H1 (cell line): ENCODE results near the gene DPYSL3. TPM values are rescaled to one million over a fixed set of nuclear protein-coding genes. Genes with fewer than 3 reads are reported as not detected.

Experiments used
- CEBPB ChIP-seq: IDR thresholded peaks from 2 replicates; pipeline ENCODE4 v1.6.1; 2012; ENCODE audit warnings: low read depth, low read length
- CHD7 ChIP-seq: fragments of 300-600 bp; sonication (generic); IDR thresholded peaks from 2 replicates; pipeline ENCODE4 v1.7.1; 2012; ENCODE audit warnings: low read length, moderate library complexity, mild to moderate bottlenecking, inconsistent platforms; ENCODE audit not compliant: insufficient replicate concordance
- CTBP2 ChIP-seq: IDR thresholded peaks from 2 replicates; pipeline ENCODE4 v1.7.0; 2011; ENCODE audit warnings: borderline replicate concordance, mild to moderate bottlenecking, moderate library complexity, mixed read lengths, low read length; ENCODE audit not compliant: insufficient read depth, insufficient read length
- JUN ChIP-seq: IDR thresholded peaks from 2 replicates; pipeline ENCODE4 v1.6.1; 2011; ENCODE audit warnings: low read depth, mild to moderate bottlenecking, improper control_type of control experiment, low read length
- RFX5 ChIP-seq: IDR thresholded peaks from 2 replicates; pipeline ENCODE4 v1.6.1; 2011; ENCODE audit warnings: low read depth, low read length, improper control_type of control experiment, borderline replicate concordance
- TBP ChIP-seq: IDR thresholded peaks from 2 replicates; pipeline ENCODE4 v1.6.1; 2011; ENCODE audit warnings: low read depth, low read length, improper control_type of control experiment
- polyA plus RNA-seq, 7 experiments: library from polyadenylated mRNA; depleted of rRNA in 3 of 7; stranded (reverse) in 5 of 7; unstranded in 2 of 7; fragments of >200 nt in 5 of 7; fragments of 200-250 nt in 2 of 7; gene quantifications; 1 replicate in 5 of 7; 2 replicates in 1 of 7; 4 replicates in 1 of 7; pipeline versions ENCODE4 v1.2.1 to v1.2.3, GENCODE V29; 2011 to 2013; ENCODE audit warnings: missing spikeins in 2 of 7, mixed read lengths in 2 of 7
- total RNA-seq: library from RNA; stranded (reverse); fragmentation: NEBNext Ultra II Directional; extraction: Animal tissue kit (Norgen Biotek cat#: 25700); gene quantifications from 2 replicates; pipeline ENCODE4 v1.2.1, GENCODE V29; 2021

DPYSL3 gene
- total and polyA plus RNA-seq, 2 of the 8 experiments (the other 6 are each of a cell fraction or from before 2014, with no cell fraction given): 268 to 387 TPM

DNA sequence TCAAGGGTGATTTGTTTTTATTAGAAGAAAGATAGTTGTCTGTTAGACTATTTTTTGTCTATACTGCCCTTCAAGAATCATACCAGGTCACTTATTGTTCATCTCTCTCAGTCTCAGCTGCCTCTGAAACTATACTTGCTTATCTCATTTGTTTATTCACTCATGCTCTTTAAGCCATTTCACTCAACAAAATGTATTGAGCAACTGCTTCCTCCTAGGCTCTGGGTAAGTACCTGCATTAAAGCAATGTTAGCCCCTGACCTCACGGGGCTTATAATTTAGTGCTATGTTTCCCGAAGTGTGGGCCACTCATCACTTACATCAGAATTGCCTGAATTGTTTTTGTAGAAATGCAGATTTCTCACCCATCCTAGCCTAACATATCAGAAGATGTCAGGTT is 100.9 kb downstream of the DPYSL3 start (continued):
- TF ChIP-seq CHD7 (no peak), CTBP2 (no peak), CEBPB (no peak), TBP (no peak), RFX5 (no peak), JUN (no peak)
